ENCODE data around the gene ABCG8. TPM values are rescaled to one million over a fixed set of nuclear protein-coding genes. Genes with fewer than 3 reads are reported as not detected.

ABCG8 gene
- polyA plus RNA-seq, 1 experiment: not detected

GRCh38 chr2:43839776-43840564 is 1.2 kb downstream of the ABCG8 start:
- DNase-seq (ENCODE audit: low read depth, low spot score): no peak
- Histone ChIP-seq H3K27ac (ENCODE audit: low read depth, low read length) (no peak overlapping the region), H3K27me3 (ENCODE audit: control insufficient read depth, insufficient read depth, low read length) (peaks cover 24% of the 10 kb centered on the region), H3K4me3 (ENCODE audit: low read depth, low read length) (no peak overlapping the region), H3K9me3 (ENCODE audit: control insufficient read depth, insufficient read depth, low read length) (no peaks in the 10 kb centered on the region)
- POLR2A ChIA-PET: no interaction called here
- CTCF ChIA-PET: no interaction called here
- TF ChIP-seq CTCF (IDR thresholded peaks at IDR 0.05; ENCODE audit: low read depth, low read length): no peak

- peaks cover 26% of the 10 kb centered on the region for H3K27me3 ChIP-seq (ENCODE audit: control insufficient read depth, insufficient read depth, low read length)
- H3K9me3 ChIP-seq (ENCODE audit: control insufficient read depth, insufficient read depth, low read length): no peaks in the 10 kb centered on the region
- H3K4me3 ChIP-seq (ENCODE audit: low read depth, low read length): no peak overlapping the region
- CTCF ChIA-PET: no interaction called here
- no peak for DNase-seq (ENCODE audit: low read depth, low spot score)
- H3K27ac ChIP-seq (ENCODE audit: low read depth, low read length): no peak overlapping the region
- TF ChIP-seq CTCF (IDR thresholded peaks at IDR 0.05; ENCODE audit: low read depth, low read length): no peak
- POLR2A ChIA-PET: no interaction called here
Measured at GRCh38 chr2:43840965-43841364, 2.2 kb downstream of the ABCG8 start.

- no peak for TF ChIP-seq CTCF (IDR thresholded peaks at IDR 0.05; ENCODE audit: low read depth, low read length)
- Histone ChIP-seq H3K9me3 (ENCODE audit: control insufficient read depth, insufficient read depth, low read length) (no peaks in the 10 kb centered on the region), H3K27me3 (ENCODE audit: control insufficient read depth, insufficient read depth, low read length) (peaks cover 24% of the 10 kb centered on the region), H3K27ac (ENCODE audit: low read depth, low read length) (no peak overlapping the region), H3K4me3 (ENCODE audit: low read depth, low read length) (no peak overlapping the region)
- no peak for DNase-seq (ENCODE audit: low read depth, low spot score)
- CTCF ChIA-PET: no interaction called here
- POLR2A ChIA-PET: no interaction called here
Measured at GRCh38 chr2:43841949-43842865, 3.4 kb downstream of the ABCG8 start.

GRCh38 chr2:43842866-43843226 is 4.1 kb downstream of the ABCG8 start:
- Histone ChIP-seq H3K27me3 (ENCODE audit: control insufficient read depth, insufficient read depth, low read length) (peaks cover 23% of the 10 kb centered on the region), H3K27ac (ENCODE audit: low read depth, low read length) (no peak overlapping the region), H3K4me3 (ENCODE audit: low read depth, low read length) (no peak overlapping the region), H3K9me3 (ENCODE audit: control insufficient read depth, insufficient read depth, low read length) (no peaks in the 10 kb centered on the region)
- CTCF ChIA-PET: no interaction called here
- POLR2A ChIA-PET: no interaction called here
- no peak for TF ChIP-seq CTCF (IDR thresholded peaks at IDR 0.05; ENCODE audit: low read depth, low read length)
- DNase-seq (ENCODE audit: low read depth, low spot score): no peak

- no peak for DNase-seq (ENCODE audit: low read depth, low spot score)
- POLR2A ChIA-PET: no interaction called here
- CTCF ChIA-PET: interaction anchor here (1.2 kb wide), 1 partner anchor 33 kb away, joined by 4 read pairs; no protein-coding TSS in a partner anchor
Measured at GRCh38 chr2:43845181-43845580, 6.4 kb downstream of the ABCG8 start.

More at GRCh38 chr2:43845181-43845580, 6.4 kb downstream of the ABCG8 start:
- H3K27ac ChIP-seq (ENCODE audit: low read depth, low read length): no peak overlapping the region
- peaks cover 16% of the 10 kb centered on the region for H3K27me3 ChIP-seq (ENCODE audit: control insufficient read depth, insufficient read depth, low read length)
- TF ChIP-seq CTCF (IDR thresholded peaks at IDR 0.05; ENCODE audit: low read depth, low read length): no peak
- H3K9me3 ChIP-seq (ENCODE audit: control insufficient read depth, insufficient read depth, low read length): no peaks in the 10 kb centered on the region
- H3K4me3 ChIP-seq (ENCODE audit: low read depth, low read length): no peak overlapping the region
